Inflammatory macrophage treated with lipopolysaccharide for 4 hours (primary cell): Measurements from ENCODE around the gene SLC17A5.
"Not testable (repeated sequence)": the region's sequence is repeated elsewhere in the genome, so short reads cannot be mapped to it uniquely, and the experiment has no call there.

Source experiments
- DNase-seq: peaks from one replicate; pipeline ENCODE4 v3.0.0-alpha.2; 2020

SLC17A5 gene

DNA sequence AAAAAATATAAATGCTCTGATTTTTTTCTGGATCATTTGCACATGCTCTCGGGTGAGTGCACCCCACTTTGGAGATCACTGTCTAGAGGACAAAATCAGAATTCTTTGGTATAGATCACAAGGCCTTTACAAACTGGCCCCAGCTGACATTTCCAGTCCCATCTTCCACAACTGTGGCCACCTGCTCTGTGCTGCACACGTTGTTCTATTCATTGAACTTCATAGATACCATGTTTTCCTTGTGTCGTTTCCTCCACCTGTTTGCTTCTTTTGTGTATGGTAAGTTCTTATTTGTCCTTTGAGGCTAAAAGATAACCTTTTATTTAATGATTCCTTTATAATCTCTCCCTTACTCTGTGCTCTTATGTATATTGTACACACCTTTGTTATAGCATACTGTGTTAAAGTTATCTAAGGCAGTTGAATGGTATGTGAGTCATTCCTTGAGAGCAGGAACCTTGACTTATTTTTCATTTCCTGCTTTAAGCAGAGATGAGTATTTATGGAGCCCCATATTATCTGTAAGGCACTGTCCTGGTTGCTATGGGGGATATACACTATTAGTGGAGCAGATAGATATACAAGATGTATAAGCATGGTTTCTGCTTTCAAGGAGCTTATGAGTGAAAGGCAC is 12.0 kb upstream of the SLC17A5 start:
- peak; percentile 4 for DNase-seq

DNA sequence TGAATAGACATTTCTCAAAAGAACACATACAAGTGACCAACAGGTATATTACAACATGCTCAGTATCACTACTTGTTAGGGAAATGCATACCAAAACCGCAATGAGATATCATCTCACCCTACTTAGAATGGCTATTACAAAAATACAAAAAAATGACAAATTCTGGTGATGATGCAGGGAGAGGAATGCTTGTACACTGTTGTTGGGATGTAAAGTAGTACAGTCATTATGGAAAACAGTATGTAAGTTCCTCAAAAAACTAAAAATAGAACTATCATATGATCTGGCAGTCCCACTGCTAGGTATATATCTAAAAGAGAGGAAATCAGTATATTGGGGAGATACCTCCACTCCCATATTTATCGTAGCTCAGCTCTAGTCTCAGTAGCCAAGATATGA is 10.9 kb upstream of the SLC17A5 start:
- DNase-seq: peak; percentile 36

DNA sequence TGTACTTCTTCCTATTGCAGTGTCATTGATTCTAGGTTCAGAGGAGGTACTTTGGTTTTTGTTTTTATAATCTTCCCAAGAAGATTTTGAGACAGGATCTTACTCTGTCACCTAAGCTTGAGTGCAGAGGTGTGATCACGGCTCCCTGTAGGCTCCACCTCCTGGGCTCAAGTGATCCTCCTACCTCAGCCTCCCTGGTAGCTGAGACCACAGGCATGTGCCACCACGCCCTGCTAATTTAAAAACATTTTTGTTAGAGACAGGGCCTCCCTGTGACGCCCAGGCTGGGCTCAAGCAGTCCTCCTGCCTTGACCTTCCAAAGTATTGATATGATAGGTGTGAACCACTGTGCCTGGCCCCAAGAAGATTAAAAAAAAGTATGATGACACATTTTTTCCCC is 3.4 kb upstream of the SLC17A5 start:
- no peak for DNase-seq

DNA sequence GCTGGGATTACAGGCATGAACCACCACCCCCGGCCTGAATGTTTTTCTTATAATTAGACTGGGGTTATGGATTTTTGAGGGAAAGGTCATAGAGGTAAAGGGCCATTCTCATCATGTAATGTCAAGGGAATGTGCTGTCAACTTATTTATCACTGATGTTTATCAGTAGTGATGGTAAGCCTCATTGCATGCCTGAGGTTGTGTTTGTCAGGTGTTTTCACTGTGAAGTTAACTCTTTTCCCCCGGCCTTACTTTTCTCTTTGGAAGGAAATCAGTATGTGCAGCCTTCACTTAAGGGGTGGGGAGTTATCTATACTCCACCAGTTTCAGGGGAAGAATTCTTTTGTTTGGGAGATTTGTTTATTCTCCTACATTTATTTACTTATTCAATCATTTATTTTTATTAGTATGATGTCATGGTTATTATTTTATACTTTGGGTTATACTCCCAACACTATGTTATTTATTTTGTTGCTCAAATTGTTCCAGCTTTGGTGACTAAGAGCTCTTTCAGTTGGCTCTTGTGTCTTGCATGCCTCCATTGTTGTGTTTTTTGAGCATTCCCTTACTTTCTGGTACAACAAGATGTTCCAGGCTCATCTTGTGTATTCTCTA is 2.8 kb upstream of the SLC17A5 start:
- no peak for DNase-seq

DNA sequence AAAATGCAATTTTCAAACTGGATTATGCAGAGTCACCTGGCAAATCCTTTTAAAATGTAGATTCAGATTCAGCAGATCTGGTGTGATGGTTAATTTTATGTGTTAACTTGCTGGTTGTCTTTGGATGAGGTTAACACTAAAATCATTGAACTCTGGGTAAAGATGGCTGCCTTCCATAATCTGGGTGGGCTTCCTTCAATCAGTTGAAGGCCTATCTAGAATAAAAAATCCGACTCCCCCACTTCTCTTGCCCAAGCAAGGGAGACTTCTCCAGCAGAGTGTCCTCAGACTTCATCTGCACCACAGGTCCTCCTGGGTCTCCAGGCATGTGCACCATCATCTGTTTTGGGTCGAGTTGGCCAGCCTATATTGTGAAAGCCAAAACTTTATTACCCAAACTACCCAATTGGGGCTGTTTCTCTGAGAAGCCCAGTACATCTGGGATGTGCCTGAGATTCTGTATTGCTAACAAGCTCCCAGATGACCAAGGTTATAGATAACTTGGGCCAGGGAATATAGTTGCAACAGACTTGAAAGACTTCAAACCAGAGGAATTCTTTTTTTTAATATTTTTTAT is 1.6 kb upstream of the SLC17A5 start:
- no peak for DNase-seq

DNA sequence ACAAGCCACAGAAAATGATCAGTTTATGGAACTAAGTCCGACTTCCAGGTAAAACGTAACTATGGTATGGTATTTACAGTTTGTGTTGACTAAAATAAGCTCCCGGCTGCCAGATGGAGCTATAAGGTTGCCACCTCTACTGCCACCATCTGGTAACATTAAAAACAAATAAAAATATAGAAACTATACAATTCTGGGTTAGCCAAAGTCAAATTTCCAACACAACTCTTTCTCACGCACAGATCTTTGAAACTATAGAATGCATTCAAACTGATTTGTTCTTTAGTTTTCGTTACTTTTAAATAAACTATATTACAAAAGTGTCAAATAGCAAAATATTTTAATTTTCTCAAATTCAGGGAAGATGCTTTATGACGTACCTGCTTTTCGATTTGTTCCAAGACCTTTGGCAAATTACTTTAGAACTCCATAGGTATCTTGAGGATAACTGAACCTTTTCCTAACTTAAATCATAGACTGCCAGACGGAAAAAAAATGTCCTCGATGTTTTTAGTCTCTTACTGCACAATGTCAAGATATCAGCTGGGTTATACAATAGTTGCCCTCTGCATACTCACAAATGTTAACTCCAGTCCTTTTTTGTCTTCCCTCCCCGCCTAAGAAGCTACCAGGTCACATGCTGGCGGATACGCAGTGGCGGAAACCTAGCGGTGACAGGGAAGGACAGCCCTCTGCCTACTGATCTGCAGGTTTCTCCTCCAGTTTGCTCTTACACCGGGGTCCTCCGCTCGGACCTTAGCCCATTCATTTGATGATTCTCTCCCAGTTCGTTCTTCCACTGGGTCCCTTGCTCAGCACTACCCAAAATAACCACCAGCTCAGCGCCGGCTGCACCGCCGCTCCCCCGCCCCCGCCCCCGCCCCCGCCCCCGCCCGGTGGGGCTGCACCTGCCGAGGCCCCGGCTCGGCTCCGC is 888 bp downstream of the SLC17A5 start:
- DNase-seq: peak; percentile 83

DNA sequence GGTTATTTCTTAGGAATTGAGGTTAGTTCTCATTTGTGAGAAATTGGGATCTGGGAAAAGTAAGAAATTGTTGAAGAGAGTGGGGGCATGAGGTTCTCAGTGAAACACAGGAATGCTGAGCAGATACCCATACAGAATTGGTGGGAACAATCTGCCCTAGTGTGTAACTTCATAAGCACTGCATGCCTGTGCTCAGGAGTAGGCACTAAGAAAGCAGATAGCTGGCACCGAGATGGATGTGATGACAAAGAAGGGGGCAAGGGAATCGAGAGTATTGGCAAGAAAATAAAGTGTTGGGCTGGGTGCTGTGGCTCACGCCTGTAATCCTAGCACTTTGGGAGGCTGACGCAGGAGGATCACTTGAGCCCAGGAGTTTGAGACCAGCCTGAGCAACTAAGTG is 4.0 kb downstream of the SLC17A5 start:
- DNase-seq: no peak

DNA sequence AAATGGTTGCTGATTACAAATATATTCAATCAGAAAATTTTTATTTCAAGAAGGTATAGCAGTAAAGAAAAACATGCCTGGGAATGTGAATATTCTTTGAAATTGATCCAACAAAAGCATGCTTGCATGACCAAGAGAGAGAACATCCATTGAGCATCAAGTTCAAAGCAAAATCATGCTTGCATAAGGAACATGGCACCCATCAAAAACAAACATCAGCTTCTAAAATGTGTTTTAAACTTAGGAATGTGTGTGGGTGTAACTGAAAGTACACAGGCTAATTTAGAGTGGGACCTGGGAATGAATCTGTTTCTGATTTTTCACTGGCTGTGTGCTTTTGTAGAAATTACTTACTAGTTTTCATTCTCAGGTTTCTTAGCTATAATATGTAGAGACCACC is 5.6 kb downstream of the SLC17A5 start:
- no peak for DNase-seq

DNA sequence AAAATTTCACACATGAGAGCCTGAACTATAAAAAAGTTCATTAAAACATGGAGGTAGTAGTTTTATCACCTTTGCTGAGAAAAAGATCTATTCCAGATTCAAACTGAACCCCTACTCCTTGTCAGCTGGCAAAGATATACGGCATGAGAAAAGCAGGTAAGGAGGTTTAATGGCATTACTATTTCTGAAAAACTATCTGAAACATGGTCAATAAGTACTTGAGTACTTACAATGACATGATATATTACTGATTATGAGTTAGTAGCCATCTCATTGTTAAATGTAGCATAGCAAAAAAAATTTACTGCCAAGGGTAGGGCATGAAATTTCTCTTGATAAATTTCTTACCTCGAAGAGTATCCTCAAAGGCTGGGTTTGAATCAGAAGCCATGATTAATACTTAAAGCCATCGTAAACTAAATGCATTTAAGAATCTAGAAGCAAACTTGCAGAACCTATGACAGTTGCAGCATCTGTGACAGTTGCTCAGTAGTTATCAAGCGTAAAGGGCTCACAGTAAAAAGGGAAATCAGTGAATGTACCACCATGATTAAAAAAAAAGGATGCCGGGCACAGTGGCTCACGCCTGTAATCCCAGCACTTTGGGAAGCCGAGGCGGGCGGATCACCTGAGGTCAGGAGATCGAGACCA is 8.7 kb downstream of the SLC17A5 start:
- no peak for DNase-seq

DNA sequence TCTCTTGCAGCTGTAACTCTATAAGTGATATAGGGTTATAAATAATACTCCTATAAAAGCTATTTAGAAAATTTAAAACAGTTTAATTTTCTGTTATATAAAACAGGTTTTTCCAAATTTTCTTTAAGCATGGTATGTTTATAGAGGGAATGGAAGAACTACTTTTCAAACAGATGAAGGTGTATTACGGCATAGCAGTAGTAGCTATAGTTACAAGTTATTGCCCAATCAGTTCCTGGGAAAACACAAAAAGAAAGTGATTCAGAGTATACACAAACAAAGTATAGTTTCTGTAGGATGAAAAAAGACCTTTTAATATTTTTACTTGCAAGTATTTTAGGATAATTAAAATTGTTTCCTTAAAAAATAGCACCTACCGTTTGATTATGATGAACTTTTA is 9.8 kb downstream of the SLC17A5 start:
- peak; percentile 54 for DNase-seq

DNA sequence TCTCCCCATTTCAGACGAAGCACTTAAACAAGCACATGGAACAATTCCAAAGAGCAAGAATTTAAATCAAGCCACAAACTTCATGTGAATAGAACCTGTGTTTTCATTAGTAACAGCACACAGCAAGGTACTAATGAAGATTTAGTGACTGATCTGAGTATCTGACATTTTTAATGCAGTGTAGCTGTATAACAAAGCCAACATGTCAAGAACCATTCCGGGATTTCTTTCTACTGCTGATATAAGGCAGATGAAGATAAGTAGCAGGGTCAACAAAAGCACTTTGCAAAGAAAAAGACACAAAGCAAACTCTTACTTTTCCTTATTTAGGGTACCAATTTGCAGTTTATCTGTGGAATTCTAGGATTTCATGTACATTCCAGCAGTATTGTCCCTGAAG is 11.3 kb downstream of the SLC17A5 start:
- no peak for DNase-seq

DNA sequence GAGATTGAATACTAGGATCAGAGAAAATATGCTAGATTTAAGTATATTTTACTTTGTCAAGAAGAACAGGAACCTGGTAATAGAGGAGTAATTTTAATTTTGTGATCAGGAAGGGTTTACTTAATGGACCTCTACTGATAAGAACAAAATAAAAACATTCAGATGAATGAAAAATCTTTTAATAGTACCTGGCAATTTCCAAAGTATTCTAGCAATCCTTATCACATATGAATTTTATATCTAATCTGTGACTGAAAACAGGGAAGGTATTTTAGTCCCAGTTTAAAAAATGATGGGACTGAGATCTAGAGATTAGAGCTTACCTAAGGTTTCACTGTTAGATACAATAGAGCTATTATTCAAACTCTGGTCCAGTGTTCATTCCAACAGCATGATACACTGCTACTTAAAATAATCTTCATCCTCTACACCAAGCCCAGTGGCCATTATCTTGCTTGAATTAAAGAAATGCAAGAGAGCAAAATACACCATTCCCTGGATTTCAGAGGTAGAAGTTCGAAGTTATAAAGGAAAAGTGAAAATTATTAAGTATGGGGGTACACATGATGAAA is 13.5 kb downstream of the SLC17A5 start:
- no peak for DNase-seq

DNA sequence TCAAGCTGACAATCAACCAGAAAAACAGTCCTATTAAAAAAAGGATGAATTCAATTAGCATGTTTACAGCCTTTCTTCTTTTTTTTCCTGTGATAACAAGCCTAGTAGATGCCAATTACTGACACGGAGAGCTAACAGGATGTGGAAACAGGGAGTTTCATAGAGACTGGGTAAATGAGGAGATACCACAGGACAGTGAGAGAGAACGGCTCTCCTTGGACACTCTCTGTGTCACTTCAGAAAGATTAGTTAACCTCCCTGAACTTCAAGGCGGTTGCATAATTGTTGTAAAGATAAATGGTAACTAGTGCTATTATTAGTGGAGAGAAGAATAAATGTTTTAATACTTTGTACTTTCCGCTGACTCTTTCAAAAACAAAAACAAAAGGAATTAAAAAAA is 14.8 kb downstream of the SLC17A5 start:
- no peak for DNase-seq

DNA sequence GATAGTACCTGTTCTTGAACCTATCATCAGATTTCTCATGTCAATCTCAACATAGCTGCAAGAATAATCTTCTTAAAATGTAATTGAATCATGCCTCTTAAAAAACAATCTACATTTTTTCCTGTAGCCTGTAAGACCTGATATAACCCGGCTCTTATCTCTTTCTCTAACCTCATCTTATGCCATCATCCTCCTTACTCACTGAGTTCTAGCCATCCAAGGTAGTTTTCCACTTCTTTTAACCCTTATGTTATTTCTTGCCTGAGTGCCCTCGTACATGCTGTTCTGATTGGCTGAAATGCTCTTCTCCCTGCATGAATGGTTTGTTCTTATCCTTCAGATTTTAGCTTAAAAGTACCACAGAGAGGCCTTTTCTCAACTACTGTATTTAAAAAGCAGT is 16.4 kb downstream of the SLC17A5 start:
- DNase-seq: no peak

DNA sequence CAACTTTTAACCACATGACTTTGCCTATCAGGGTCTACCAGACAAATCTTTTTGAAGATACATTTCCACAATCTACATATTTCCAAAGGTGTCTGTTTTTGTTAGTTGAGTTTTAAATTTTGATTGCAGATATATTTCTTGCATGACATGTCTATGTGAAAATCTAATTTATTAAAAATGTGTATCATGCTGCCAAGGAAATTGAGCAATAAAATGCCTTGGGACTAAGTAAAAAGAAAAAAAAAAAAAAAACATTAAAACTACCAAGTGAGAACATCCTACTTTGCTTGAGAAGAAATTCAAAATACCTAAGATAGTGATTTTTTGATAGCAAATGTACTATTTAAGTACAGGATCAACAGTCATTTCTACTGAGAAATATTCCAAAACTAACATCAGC is 17.7 kb downstream of the SLC17A5 start:
- DNase-seq: no peak

DNA sequence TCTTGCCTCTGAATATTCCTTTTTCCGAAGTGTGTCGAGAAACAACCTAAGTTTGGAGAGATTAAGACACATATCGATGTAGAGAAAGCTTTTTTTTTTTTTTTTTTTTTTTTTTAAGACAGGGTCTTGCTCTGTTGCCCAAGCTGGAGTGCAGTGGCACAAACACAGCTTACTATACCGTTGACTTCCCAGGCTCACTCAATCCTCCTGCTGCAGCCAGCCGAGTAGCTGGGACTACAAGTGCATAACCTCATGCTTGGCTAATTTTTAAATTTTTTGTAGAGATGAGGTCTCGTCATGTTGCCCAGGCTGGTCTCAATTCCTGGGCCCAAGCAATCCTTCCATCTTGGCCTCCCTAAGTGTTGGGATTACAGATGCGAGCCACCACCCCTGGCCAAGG is 21.4 kb downstream of the SLC17A5 start:
- DNase-seq: no peak

DNA sequence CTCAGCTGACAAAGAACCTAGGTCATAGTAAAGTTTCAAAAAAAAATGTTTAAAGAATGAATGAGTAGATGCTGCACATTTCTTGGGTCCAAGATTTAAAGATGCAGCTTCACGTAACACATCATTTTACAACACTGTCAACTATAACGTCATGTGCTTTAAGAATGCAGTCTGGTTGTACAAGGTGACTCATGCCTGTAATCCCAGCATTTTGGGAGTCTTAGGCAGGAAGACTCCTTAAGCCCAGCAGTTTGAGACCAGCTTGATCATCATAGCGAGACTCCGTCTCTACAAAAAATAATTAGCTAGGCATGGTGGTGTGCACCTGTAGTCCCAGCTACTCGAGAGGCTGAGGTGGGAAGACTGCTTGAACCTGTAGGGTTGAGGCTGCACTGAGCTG is 21.9 kb downstream of the SLC17A5 start:
- no peak for DNase-seq

DNA sequence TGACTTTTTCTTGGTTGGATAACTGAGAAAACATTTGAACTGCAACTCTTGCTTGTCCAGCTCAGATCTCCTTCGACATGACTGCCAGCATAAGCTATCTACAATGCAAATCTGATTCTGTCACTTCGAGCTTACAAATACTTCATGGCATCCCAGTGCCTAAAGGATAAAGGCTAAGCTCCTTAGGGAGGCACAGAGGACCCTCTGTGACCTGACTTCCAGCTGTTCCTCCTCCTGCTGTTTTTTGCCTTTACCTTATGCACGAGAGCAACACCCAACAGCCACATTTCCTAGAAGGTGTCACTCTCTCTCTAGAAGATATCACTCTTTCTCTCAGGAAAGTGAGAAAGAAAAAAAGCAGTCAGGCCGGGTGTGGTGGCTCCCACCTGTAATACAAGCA is 23.4 kb downstream of the SLC17A5 start:
- no peak for DNase-seq

DNA sequence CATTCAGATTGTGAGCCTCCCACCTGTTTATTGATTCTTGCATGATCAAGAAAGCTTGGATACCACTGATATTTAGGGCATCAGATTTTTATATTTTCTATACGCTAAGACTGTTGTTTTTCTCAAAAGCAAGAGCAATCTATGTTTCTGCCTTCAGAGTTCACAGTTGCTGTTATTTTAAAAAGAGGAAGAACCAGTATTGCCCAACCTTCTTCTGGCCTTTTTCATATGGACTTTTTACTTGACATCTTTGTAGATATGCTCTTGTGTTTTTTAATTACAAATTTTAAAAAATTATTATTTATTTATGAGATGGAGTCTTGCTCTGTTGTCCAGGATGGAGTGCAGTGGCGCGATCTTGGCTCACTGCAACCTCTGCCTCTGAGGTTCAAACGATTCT is 28.9 kb downstream of the SLC17A5 start:
- peak; percentile 43 for DNase-seq

DNA sequence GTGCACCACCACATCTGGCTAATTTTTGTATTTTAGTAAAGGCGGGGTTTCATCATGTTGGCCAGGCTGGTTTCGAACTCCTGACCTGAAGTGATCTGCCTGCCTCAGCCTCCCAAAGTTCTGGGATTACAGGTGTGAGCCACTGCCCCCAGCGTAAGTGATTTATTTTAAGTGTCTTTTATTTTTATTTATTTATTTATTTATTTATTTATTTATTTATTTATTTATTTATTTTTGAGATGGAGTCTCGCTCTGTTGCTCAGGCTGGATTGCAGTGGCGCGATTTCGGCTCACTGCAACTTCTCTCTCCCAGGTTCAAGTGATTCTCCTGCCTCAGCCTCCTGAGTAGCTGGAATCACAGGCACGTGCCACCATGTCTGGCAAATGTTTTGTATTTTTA is 30.3 kb downstream of the SLC17A5 start:
- DNase-seq: not testable (repeated sequence)

DNA sequence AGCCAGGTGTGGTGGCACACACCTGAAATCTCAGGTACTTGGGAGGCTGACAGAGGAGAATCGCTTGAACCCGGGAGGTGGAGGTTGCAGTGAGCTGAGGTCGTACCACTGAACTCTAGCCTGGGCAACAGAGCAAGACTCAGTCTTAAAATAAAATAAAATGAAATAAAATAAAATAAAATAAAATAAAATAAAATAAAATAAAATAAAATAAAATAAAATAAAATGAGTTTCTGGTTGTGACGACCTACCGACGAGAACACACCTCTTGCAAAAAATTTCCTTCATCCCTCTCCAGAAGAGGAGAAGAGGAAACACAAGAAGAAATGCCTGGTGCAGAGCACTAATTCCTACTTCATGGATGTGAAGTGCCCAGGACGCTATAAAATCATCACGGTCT is 35.7 kb downstream of the SLC17A5 start:
- not testable (repeated sequence) for DNase-seq

DNA sequence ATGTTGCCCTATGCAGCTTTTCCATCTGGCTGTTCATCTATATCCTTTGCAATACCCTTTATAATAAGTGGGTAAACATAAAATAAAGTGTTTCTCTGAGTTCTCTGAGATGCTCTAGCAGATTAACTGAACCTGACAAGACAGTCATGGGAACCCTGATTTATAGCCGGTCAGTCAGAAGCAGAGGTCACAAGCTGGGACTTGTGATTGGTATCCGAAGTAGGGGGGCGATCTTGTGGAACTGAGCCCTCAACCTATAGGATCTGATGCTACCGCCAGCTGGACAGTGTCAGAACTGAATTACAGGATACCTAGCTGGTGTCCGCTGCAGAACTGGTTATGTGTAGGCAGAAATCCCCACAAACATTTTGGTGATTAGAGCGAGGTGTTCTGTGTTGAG is 39.0 kb downstream of the SLC17A5 start:
- no peak for DNase-seq
